Neural cell (in vitro differentiated cells): Measurements from ENCODE around the gene TMEM39A.

ENCODE experiments used
- EP300 ChIP-seq: fragments of 450-650 bp; conservative IDR thresholded peaks from 2 replicates; pipeline ENCODE4 v1.6.1; 2014; ENCODE audit warnings: antibody characterized with exemption, mild to moderate bottlenecking, moderate library complexity; ENCODE audit not compliant: poor library complexity, severe bottlenecking
- EZH2 ChIP-seq: fragments of 200-600, 300-800 bp; shearing (Covaris generic), sonication (generic); IDR thresholded peaks from 2 replicates; pipeline ENCODE4 v1.6.1; 2014; ENCODE audit warnings: antibody characterized with exemption, low read length, borderline replicate concordance, mild to moderate bottlenecking; ENCODE audit not compliant: insufficient read depth, poor library complexity, severe bottlenecking
- MXI1 ChIP-seq: fragments of 450-650 bp; conservative IDR thresholded peaks from 2 replicates; pipeline ENCODE4 v1.6.1; 2014; ENCODE audit warnings: antibody characterized with exemption, mild to moderate bottlenecking; ENCODE audit not compliant: poor library complexity, severe bottlenecking
- POLR2AphosphoS5 ChIP-seq: IDR thresholded peaks from 2 replicates; pipeline ENCODE4 v1.6.1; 2012
- TAF1 ChIP-seq: IDR thresholded peaks from 2 replicates; pipeline ENCODE4 v1.6.1; 2012; ENCODE audit warnings: low read depth
- TF ChIP-seq, protein P1 (sequence below): fragments of 450-650 bp; IDR thresholded peaks from 2 replicates; pipeline ENCODE4 v1.5.1; 2014; ENCODE audit warnings: antibody characterized with exemption, mild to moderate bottlenecking, moderate library complexity; ENCODE audit not compliant: poor library complexity, severe bottlenecking
- TF ChIP-seq, protein P2 (sequence below): IDR thresholded peaks from 2 replicates; pipeline ENCODE4 v1.6.1; 2012; ENCODE audit warnings: borderline replicate concordance

DNA sequence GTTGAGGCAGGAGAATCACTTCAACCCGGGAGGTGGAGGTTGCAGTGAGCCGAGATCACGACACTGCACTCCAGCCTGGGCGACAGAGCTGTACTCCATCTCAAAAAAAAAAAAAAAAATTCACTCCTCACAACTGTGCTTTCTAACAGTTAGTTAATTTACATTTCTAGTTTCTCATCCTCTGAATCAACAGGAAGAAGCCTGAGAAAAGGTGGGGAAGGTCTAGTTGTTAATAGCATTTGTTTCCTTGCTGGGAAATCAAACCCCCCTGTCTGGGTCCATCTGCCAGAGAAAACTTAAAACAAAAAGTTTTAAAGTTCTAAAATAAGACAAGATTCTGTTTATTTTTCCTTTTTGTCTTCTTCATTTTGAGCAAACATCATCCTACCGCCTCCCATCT lies 62.3 kb downstream of the TMEM39A start:
- TF ChIP-seq MXI1 (no peak), POLR2AphosphoS5 (no peak), EZH2 (no peak), TAF1 (no peak), EP300 (no peak)
- TF ChIP-seq, protein P1, sequence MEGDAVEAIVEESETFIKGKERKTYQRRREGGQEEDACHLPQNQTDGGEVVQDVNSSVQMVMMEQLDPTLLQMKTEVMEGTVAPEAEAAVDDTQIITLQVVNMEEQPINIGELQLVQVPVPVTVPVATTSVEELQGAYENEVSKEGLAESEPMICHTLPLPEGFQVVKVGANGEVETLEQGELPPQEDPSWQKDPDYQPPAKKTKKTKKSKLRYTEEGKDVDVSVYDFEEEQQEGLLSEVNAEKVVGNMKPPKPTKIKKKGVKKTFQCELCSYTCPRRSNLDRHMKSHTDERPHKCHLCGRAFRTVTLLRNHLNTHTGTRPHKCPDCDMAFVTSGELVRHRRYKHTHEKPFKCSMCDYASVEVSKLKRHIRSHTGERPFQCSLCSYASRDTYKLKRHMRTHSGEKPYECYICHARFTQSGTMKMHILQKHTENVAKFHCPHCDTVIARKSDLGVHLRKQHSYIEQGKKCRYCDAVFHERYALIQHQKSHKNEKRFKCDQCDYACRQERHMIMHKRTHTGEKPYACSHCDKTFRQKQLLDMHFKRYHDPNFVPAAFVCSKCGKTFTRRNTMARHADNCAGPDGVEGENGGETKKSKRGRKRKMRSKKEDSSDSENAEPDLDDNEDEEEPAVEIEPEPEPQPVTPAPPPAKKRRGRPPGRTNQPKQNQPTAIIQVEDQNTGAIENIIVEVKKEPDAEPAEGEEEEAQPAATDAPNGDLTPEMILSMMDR = no peak
- TF ChIP-seq, protein P2, sequence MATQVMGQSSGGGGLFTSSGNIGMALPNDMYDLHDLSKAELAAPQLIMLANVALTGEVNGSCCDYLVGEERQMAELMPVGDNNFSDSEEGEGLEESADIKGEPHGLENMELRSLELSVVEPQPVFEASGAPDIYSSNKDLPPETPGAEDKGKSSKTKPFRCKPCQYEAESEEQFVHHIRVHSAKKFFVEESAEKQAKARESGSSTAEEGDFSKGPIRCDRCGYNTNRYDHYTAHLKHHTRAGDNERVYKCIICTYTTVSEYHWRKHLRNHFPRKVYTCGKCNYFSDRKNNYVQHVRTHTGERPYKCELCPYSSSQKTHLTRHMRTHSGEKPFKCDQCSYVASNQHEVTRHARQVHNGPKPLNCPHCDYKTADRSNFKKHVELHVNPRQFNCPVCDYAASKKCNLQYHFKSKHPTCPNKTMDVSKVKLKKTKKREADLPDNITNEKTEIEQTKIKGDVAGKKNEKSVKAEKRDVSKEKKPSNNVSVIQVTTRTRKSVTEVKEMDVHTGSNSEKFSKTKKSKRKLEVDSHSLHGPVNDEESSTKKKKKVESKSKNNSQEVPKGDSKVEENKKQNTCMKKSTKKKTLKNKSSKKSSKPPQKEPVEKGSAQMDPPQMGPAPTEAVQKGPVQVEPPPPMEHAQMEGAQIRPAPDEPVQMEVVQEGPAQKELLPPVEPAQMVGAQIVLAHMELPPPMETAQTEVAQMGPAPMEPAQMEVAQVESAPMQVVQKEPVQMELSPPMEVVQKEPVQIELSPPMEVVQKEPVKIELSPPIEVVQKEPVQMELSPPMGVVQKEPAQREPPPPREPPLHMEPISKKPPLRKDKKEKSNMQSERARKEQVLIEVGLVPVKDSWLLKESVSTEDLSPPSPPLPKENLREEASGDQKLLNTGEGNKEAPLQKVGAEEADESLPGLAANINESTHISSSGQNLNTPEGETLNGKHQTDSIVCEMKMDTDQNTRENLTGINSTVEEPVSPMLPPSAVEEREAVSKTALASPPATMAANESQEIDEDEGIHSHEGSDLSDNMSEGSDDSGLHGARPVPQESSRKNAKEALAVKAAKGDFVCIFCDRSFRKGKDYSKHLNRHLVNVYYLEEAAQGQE = no peak
